Naive B cell (primary cell): Measurements from ENCODE around the gene TUBGCP2. TPM values are rescaled to one million over a fixed set of nuclear protein-coding genes. Genes with fewer than 3 reads are reported as not detected.
A peak's percentile ranks its signal among the peaks of the same experiment; 100 is the strongest.

Source experiments
- ATAC-seq, 2 donors: fragments of 150-1000 bp; cut with Tn5 transposase; 2 replicates each; pipeline ENCODE4 v1.10.0; 2021; ENCODE audit warnings: low read depth in 2 of 2, mild to moderate bottlenecking in 2 of 2, moderate library complexity in 2 of 2
- DNase-seq: peaks from one replicate; pipeline ENCODE4 v3.0.0; 2022
- H3K27ac Mint-ChIP-seq, 6 donors: one replicate each; pipeline ENCODE4 v1.8.0; 2020 to 2022; ENCODE audit warnings: mild to moderate bottlenecking in 6 of 6, mixed read lengths in 6 of 6, moderate library complexity in 5 of 6, inconsistent platforms in 2 of 6
- H3K27me3 Mint-ChIP-seq, 3 donors: one replicate each; pipeline ENCODE4 v1.8.0; 2021 to 2022; ENCODE audit warnings: mixed read lengths in 3 of 3, mild to moderate bottlenecking in 1 of 3
- H3K36me3 Mint-ChIP-seq, 2 donors: one replicate each; pipeline ENCODE4 v1.8.0; 2020 to 2022; ENCODE audit warnings: mixed read lengths in 2 of 2, inconsistent platforms in 1 of 2, mild to moderate bottlenecking in 1 of 2
- H3K4me1 Mint-ChIP-seq, 3 donors: one replicate each; pipeline ENCODE4 v1.8.0; 2020 to 2022; ENCODE audit warnings: mixed read lengths in 3 of 3, inconsistent platforms in 1 of 3, mild to moderate bottlenecking in 1 of 3, moderate library complexity in 1 of 3
- H3K4me3 Mint-ChIP-seq, 8 donors: one replicate each; pipeline ENCODE4 v1.8.0; 2020 to 2022; ENCODE audit warnings: mild to moderate bottlenecking in 8 of 8, mixed read lengths in 8 of 8, moderate library complexity in 8 of 8, inconsistent platforms in 2 of 8
- H3K9me3 Mint-ChIP-seq, 7 donors: one replicate each; pipeline ENCODE4 v1.8.0; 2020 to 2022; ENCODE audit warnings: mixed read lengths in 7 of 7, mild to moderate bottlenecking in 5 of 7, inconsistent platforms in 2 of 7, moderate library complexity in 1 of 7
- polyA plus RNA-seq, 6 donors: library from polyadenylated mRNA; unstranded; fragments of 300-500 nt; fragmentation: Illumina TruSeq; gene quantifications; one replicate each; pipeline ENCODE4 v1.2.3, GENCODE V29; 2021; ENCODE audit warnings: low read depth in 6 of 6

Gene TUBGCP2
- polyA plus RNA-seq, 6 donors from 2014 or later = 19.6 to 36.2 (median 25.9) TPM

- ATAC-seq (no peak), DNase-seq (no peak)
- H3K4me3 Mint-ChIP-seq = no peak overlapping the region
- no peaks in the 10 kb centered on the region for H3K36me3 Mint-ChIP-seq
- peaks cover 0 to 1% (median 0%) of the 10 kb centered on the region in 7 donors for H3K9me3 Mint-ChIP-seq
- peaks cover 10 to 20% (median 14%) of the 10 kb centered on the region in 3 donors for H3K4me1 Mint-ChIP-seq
- peaks cover 10 to 22% (median 22%) of the 10 kb centered on the region in 3 donors for H3K27me3 Mint-ChIP-seq
- peak overlapping the region in 1 of 6 donors; percentile 32 for H3K27ac Mint-ChIP-seq
These were observed 41.7 kb upstream of the TUBGCP2 start for GRCh38 chr10:133350283-133350949.

DNA sequence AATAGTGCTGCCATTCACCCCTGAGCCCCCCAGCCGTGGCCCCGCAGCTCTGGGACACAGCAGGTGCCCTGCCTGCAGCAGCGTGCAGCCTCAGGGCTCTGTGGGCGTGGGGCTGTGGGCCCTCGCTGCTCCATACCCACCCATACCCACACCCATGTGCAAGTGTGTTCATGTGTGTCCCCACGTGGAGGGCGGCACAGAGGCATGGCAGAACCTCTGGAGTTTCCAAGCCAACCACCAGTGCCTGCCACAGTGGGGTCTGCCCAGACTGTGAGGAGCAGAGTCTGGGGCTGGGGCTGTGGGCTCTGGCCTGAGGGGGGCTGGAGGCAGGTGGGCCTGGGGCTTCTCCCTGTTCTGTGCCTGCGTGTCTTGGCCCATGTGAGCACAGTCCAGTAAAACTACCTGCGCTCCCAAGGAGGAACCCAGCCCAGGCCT lies 40.9 kb upstream of the TUBGCP2 start:
- peaks cover 10 to 24% (median 14%) of the 10 kb centered on the region in 3 donors for H3K4me1 Mint-ChIP-seq
- no peak overlapping the region for H3K27ac Mint-ChIP-seq
- ATAC-seq = no peak
- H3K36me3 Mint-ChIP-seq = no peaks in the 10 kb centered on the region
- DNase-seq = no peak
- peaks cover 0 to 3% (median 0%) of the 10 kb centered on the region in 7 donors for H3K9me3 Mint-ChIP-seq
- H3K4me3 Mint-ChIP-seq = no peak overlapping the region
- H3K27me3 Mint-ChIP-seq = peaks cover 12 to 30% (median 30%) of the 10 kb centered on the region in 3 donors

- peak overlapping the region in 1 of 8 donors; percentile 10 for H3K4me3 Mint-ChIP-seq
- peak overlapping the region in 1 of 6 donors; percentile 14 for H3K27ac Mint-ChIP-seq
- DNase-seq = no peak
These were observed 40.5 kb upstream of the TUBGCP2 start for GRCh38 chr10:133349160-133349568.

GRCh38 chr10:133347710-133348517 lies 39.2 kb upstream of the TUBGCP2 start:
- no peak overlapping the region for H3K27ac Mint-ChIP-seq
- H3K4me3 Mint-ChIP-seq = no peak overlapping the region
- no peaks in the 10 kb centered on the region for H3K36me3 Mint-ChIP-seq
- ATAC-seq = no peak
- H3K9me3 Mint-ChIP-seq = peaks cover 0 to 3% (median 0%) of the 10 kb centered on the region in 7 donors
- H3K4me1 Mint-ChIP-seq = peaks cover 10 to 24% (median 14%) of the 10 kb centered on the region in 3 donors
- DNase-seq = no peak
- H3K27me3 Mint-ChIP-seq = peaks cover 23 to 44% (median 44%) of the 10 kb centered on the region in 3 donors

More at GRCh38 chr10:133349160-133349568, 40.5 kb upstream of the TUBGCP2 start:
- Mint-ChIP-seq H3K4me1 (peaks cover 10 to 24% (median 14%) of the 10 kb centered on the region in 3 donors), H3K9me3 (peaks cover 0 to 3% (median 0%) of the 10 kb centered on the region in 7 donors), H3K27me3 (peaks cover 14 to 35% (median 35%) of the 10 kb centered on the region in 3 donors), H3K36me3 (no peaks in the 10 kb centered on the region)
- ATAC-seq = no peak

DNA sequence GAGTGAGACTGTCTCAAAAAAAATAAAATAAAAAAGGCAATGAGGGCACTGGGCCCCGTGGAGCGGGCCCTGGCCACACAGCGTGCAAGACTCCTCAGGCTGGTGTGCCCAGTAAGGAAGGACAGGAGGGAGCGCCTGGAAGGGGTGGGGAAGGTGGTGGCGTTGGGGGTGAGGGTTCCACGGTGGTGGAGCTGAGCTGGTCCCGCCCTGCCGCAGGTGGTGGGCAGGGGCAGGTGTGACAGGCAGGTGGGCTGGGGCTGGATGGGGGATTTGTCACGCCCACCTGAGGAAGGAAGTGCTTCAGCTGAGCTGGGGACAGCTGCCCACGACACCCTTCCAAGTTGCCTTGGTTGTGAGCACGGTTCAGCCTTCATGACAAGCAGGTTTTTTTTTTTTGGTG lies 37.7 kb upstream of the TUBGCP2 start:
- Mint-ChIP-seq H3K9me3 (peaks cover 0 to 3% (median 0%) of the 10 kb centered on the region in 7 donors), H3K4me3 (no peak overlapping the region), H3K27ac (no peak overlapping the region), H3K36me3 (no peaks in the 10 kb centered on the region), H3K27me3 (peaks cover 31 to 54% (median 53%) of the 10 kb centered on the region in 3 donors), H3K4me1 (peaks cover 10 to 24% (median 14%) of the 10 kb centered on the region in 3 donors)
- DNase-seq = no peak
- no peak for ATAC-seq

DNA sequence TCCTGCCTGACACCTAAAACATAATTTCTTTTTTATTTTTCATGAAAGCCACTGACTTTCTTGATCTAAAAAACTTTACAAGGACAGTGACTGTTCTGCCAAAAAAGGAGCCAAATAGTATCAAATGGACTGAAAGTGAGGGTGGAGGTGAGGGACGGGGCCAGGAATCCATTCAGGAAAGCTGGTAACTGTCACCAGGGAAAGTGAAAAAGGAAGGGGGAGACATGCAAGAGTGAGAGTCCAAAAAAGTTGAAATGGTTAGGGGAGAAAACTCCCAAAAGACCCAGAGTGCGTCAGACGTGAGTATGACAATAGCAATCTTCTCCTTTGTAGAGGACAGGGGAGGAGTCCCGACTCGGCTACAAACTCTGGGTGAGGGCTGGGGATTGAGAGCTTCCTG lies 35.6 kb upstream of the TUBGCP2 start:
- no peaks in the 10 kb centered on the region for H3K36me3 Mint-ChIP-seq
- no peak overlapping the region for H3K27ac Mint-ChIP-seq
- peaks cover 36 to 59% (median 53%) of the 10 kb centered on the region in 3 donors for H3K27me3 Mint-ChIP-seq
- H3K4me1 Mint-ChIP-seq = peaks cover 10 to 21% (median 13%) of the 10 kb centered on the region in 3 donors
- peaks cover 0 to 3% (median 0%) of the 10 kb centered on the region in 7 donors for H3K9me3 Mint-ChIP-seq
- ATAC-seq = no peak
- no peak overlapping the region for H3K4me3 Mint-ChIP-seq
- no peak for DNase-seq

- Mint-ChIP-seq H3K27ac (no peak overlapping the region), H3K4me3 (no peak overlapping the region), H3K27me3 (peaks cover 32 to 54% (median 47%) of the 10 kb centered on the region in 3 donors), H3K9me3 (peaks cover 0 to 3% (median 0%) of the 10 kb centered on the region in 7 donors), H3K4me1 (peaks cover 6 to 16% (median 9%) of the 10 kb centered on the region in 3 donors), H3K36me3 (no peaks in the 10 kb centered on the region)
- DNase-seq (no peak), ATAC-seq (no peak)
These were observed 34.9 kb upstream of the TUBGCP2 start for GRCh38 chr10:133343558-133343957.

DNA sequence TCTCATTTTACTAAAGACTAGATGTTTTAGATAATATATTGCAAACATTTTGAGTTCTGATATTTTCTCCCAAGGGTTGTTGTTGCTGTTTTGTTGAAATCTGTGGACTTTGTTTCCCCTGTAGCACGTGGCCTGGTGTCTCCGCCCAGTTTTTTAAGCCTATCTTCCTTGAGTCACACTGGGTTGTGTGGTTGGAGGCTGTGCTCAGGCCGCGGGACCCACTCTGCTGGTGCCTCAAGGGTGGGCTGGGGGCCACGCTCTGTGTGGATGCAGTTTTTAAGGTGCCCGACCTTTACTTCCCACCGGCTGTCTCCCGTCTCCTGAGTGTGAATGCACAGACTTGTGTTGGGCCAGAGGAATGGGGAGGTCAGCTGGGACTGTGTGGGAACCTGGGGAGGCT lies 34.3 kb upstream of the TUBGCP2 start:
- Mint-ChIP-seq H3K27ac (no peak overlapping the region), H3K9me3 (peaks cover 0 to 3% (median 0%) of the 10 kb centered on the region in 7 donors), H3K36me3 (no peaks in the 10 kb centered on the region), H3K4me1 (peaks cover 6 to 16% (median 9%) of the 10 kb centered on the region in 3 donors), H3K4me3 (peak overlapping the region in 1 of 8 donors; percentile 72), H3K27me3 (peaks cover 32 to 54% (median 47%) of the 10 kb centered on the region in 3 donors)
- DNase-seq = no peak
- no peak for ATAC-seq

DNA sequence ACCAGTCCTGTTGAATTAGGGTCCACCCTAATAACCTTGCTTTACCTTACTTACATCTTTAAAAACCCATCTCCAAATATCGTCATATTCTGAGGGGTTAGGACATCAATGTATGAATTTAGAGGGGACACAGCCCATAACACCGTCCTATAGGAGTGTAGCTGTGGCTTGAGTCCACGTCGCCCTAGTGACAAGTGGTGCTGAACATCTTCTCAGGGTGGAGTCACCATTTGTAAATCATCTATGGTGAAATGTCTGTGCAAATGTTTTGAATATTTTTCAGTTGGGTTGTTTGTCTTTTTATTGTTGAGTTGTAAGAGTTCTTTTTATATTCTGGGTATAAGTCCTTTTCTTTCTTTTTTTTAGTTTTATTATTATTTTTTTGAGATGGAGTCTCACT lies 33.3 kb upstream of the TUBGCP2 start:
- Mint-ChIP-seq H3K27me3 (peaks cover 32 to 54% (median 47%) of the 10 kb centered on the region in 3 donors), H3K4me1 (peaks cover 6 to 16% (median 9%) of the 10 kb centered on the region in 3 donors), H3K9me3 (peaks cover 0 to 3% (median 0%) of the 10 kb centered on the region in 7 donors), H3K36me3 (no peaks in the 10 kb centered on the region), H3K4me3 (no peak overlapping the region), H3K27ac (no peak overlapping the region)
- no peak for ATAC-seq
- no peak for DNase-seq

GRCh38 chr10:133339708-133340380 lies 31.2 kb upstream of the TUBGCP2 start:
- no peak overlapping the region for H3K4me3 Mint-ChIP-seq
- H3K36me3 Mint-ChIP-seq = no peaks in the 10 kb centered on the region
- ATAC-seq (no peak), DNase-seq (no peak)
- peaks cover 0 to 3% (median 0%) of the 10 kb centered on the region in 7 donors for H3K9me3 Mint-ChIP-seq
- H3K27ac Mint-ChIP-seq = no peak overlapping the region
- H3K27me3 Mint-ChIP-seq = peaks cover 26 to 35% (median 29%) of the 10 kb centered on the region in 3 donors
- H3K4me1 Mint-ChIP-seq = peaks cover 0 to 2% (median 1%) of the 10 kb centered on the region in 3 donors

DNA sequence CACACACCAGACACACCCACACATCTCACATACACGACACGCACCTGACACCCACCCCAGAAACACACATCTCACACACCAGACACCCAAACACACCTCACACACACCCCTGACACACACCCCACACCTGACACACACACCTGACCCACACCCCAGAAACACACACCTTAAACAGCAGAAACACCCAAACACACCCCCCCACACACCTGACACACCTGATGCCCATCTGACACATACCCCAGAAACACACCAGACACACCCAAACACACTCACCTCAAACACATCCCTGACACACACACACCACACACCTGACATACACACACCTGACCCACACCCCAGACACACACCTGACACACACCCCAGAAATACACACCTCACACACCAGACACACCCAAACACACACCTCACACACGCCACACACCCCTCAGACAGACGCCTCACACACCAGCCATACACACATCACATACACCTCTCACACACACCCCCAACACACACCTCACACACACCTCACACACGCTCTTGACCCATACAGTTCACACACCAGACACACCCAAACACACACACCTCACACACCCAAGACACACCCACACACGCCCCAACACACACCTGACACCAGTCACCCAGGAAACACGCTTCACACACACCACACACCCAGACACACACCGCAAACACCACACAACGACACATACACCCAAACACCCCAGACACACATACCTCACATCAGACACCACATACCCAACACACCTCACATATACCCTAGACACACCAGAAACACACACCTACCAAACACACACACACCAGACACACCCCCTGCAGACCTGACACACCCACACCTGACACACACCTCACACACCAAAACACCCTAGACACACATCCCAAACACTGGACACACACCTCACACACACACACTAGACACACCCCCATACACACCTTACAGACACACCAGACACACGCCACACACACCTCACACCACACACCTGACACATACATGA lies 29.7 kb upstream of the TUBGCP2 start:
- Mint-ChIP-seq H3K4me1 (peaks cover 1 to 9% (median 6%) of the 10 kb centered on the region in 3 donors), H3K36me3 (peaks cover 0 to 3% of the 10 kb centered on the region in 2 donors), H3K27me3 (peaks cover 19 to 30% (median 20%) of the 10 kb centered on the region in 3 donors), H3K9me3 (peaks cover 0 to 4% (median 0%) of the 10 kb centered on the region in 7 donors), H3K4me3 (no peak overlapping the region), H3K27ac (no peak overlapping the region)
- DNase-seq (no peak), ATAC-seq (no peak)

DNA sequence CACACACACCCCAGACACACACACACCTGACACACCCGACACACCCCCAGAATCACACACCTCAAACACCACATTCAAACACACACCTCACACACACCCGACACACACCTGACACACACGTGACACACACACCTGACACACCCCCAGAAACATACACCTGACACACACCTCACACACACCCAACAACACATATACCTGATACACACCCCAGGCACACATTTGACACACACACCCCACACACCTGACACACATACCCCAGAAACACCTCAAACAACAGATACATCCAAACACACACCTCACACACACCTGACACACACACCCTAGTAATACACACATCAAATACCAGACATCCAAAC lies 28.7 kb upstream of the TUBGCP2 start:
- peaks cover 18 to 35% (median 25%) of the 10 kb centered on the region in 3 donors for H3K27me3 Mint-ChIP-seq
- H3K4me1 Mint-ChIP-seq = peaks cover 2 to 15% (median 6%) of the 10 kb centered on the region in 3 donors
- no peak for ATAC-seq
- no peak for DNase-seq
- peaks cover 0 to 5% (median 0%) of the 10 kb centered on the region in 7 donors for H3K9me3 Mint-ChIP-seq
- H3K36me3 Mint-ChIP-seq = peaks cover 0 to 13% of the 10 kb centered on the region in 2 donors
- H3K27ac Mint-ChIP-seq = no peak overlapping the region
- no peak overlapping the region for H3K4me3 Mint-ChIP-seq
